ENCODE results near the gene CISD1. TPM values are rescaled to one million over a fixed set of nuclear protein-coding genes. Genes with fewer than 3 reads are reported as not detected.
A peak's percentile ranks its signal among the peaks of the same experiment; 100 is the strongest.

Gene CISD1
- total RNA-seq, 1 donor from 2014 or later: 182 TPM

DNA sequence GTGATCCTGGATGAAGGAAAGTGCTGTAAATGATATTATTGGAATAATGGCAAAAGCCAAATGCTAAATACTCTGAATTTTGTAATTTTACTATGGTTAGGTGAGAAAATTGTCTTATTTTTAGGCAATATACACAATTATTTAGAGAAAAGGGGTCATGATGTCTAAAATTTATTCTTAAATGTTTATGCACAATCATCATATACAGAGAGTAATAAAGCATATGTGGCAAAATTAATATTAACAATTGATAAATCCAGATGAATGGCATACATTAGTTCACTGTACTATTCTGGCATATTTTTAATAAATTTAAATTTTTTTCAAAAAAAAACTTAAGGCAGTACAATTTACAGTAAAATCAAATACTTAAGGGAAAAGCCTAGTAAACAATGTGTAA, 8.6 kb upstream of the CISD1 start:
- DNase-seq: no peak
- no peak for ATAC-seq
- intact Hi-C loops (cut with micrococcal nuclease): no loop called here

DNA sequence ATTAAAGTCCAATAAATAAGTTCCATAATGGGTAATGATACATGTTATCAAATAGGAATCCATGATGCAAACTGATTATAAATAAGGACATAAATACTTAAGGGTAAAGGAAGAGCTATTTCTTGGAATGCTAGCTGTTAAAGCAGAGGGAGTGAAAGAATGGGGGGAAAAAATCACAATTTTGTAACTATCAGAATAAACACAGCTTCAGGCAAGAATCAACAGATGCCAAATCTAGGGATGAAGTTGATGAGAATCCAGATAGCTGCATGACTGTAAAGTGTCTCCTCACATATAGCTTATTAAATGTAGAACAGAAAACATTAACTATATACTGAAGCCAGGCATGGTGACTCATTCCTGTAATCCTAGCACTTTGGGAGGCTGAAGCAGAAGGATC, 6.2 kb upstream of the CISD1 start:
- intact Hi-C loops (cut with micrococcal nuclease): no loop called here

DNA sequence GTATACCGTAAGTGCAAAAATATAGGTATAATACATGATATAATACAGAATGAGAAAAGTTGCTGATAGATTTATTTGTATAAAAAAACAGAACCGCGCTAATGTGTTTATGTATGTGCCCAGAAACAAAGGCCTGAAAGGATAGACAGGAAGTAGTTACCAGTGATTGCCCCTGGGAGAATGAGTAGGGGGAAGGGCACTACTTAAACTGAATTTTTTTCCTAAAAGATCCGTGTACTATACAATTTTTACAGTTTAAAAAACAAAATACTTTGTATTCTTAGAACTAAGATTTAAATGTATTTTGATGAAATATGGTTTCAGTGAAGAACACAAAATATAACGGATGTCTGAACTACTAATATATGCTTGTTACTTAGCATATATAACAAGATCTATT, 4.2 kb upstream of the CISD1 start:
- ATAC-seq (no peak), DNase-seq (no peak)
- intact Hi-C loops (cut with micrococcal nuclease): no loop called here

More for the DNA sequence above, 6.2 kb upstream of the CISD1 start:
- ATAC-seq (no peak), DNase-seq (no peak)

DNA sequence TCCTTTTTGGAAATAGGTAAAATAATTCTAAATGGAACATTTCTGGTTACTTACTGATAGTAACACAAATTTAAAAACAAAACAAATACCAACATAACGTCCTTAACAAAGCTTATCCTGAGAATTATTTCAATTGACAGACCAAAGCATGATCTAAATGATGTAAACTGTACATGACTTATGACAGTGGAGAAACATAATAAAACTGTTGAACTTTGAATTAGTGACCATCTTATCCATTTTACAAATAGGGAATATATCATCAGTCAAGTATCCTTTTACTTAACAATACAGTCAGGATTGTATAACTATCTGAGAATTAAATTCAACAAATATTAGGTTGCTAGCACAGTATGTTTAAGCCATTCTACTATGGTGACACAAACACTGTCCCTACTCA, 3.7 kb upstream of the CISD1 start:
- intact Hi-C loops (cut with micrococcal nuclease): no loop called here

DNA sequence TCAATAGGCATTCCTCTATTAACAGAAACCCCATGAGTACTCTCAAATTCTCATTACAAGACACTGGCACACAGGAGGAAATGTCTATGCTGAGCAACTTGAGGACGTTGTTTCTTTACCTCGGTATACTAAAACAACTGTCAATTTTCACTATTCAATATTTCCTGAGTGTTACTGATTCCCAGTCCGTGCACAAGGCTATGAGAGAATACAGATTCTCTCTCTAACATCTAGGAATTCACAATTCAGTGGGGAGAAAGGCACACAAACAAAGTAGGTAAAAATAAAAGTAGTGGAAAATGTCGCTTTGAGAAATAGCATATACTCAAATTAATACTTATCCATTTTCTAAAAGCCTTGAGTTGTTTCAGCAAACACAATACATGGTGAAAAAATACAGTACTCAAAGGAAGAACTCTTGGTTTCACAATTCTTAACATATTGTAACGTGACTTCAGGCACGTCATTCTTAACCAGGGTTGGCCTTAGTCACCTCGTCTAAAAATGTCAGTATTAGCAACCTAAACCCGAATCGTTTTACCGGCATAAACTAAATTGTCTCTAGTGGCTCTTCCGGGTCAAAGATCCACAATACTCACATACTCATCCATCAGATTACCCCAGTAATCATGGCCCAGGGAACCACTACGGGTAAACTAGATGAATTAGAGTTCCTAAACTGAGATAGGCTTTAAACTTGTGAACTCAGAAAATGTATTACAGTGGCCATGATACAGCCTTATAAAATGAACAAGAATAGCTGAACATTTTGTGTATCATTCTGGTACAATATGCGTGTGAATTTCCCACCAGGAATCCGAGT, 2.7 kb upstream of the CISD1 start:
- ATAC-seq (no peak), DNase-seq (no peak)
- intact Hi-C loops (cut with micrococcal nuclease): no loop called here

More for the DNA sequence above, 3.7 kb upstream of the CISD1 start:
- ATAC-seq (no peak), DNase-seq (no peak)

DNA sequence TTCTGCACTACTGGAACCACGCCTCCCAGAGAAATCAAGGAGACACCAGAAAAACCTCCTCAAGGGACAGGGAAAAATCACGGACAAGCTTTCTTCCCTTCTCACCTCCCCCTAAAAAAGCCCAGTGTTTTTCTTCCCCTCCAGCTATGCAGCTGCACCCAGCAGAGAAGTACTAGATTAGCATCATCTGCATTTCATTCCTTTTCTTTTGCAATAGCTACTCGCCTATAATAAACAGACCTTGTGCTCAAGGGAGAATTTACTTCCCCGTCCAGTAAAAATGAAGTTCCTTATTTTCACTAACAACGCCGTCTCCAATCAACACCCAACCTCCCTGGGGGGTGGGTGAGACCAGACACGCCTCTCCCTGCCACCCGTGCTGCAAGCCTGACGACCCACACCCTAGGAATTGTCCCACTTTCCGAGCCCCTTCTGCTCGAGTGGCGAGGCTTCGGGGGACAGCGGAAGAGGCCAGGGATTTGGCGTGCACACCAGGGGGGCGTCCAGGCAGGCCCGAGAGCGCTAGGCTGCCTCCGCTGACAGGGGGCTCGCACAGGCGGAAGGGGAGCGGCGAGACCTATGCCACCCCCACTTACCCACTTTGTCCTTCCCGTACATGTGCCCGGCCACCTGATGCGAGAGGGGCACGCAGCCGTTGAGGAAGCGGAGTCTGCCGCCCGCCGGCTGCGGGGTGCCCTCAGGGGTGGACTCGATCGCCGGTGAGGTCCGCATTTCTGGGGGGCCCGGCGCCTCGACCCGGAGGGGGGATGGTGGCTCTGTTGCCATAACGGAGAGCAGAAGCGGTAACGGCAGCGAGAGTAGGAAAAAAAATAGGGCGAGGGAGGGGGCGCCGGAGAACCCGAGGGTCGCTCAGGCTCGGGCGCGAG, 1.9 kb upstream of the CISD1 start:
- DNase-seq (peak; percentile 61), ATAC-seq (peak; percentile 5)
- intact Hi-C loops (cut with micrococcal nuclease): no loop called here

DNA sequence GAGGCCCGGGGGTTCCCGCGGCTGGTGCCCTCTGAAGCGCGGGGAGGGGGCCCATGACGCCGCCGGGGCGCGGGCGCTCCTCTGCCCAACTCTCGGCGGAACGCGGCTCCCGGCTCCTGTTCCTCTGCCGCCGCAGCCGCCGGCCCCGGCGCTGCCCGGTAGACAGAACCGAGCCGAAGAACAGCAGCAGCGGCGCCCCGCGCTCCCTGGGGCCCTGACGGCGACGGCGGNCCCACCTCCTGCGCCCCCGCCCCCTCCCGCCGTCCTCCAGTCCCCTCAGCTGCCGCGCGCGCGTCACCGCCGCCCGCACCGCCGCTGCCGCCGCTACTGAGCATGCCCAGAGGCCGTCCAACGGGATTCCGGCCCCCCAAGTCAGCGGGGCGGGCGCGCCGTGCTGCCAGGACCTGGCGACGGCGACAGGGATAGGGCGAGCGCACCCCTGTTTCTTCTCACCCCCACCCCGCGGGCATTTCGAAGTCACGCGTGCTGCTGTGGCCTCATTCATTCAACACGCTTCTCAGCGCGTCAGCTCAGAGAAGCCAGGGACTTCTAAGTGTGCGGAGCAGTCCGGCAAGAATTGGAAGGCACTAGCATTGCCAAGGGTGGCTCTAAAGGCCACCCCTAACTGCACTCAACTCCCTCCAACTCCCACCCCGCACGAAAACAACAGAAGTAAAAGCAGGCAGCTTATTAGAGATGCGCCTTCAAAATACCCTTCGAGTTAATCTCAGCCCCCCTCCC, 1.1 kb upstream of the CISD1 start, which contains the start of gene IPMK:
Gene IPMK (minus strand): TSS at position 182 of the 741 bp plus-strand sequence. CDS start 283 bp downstream, outside the sequence.
- ATAC-seq (peak; percentile 89), DNase-seq (peak; percentile 98)
- intact Hi-C loops (cut with micrococcal nuclease): no loop called here

DNA sequence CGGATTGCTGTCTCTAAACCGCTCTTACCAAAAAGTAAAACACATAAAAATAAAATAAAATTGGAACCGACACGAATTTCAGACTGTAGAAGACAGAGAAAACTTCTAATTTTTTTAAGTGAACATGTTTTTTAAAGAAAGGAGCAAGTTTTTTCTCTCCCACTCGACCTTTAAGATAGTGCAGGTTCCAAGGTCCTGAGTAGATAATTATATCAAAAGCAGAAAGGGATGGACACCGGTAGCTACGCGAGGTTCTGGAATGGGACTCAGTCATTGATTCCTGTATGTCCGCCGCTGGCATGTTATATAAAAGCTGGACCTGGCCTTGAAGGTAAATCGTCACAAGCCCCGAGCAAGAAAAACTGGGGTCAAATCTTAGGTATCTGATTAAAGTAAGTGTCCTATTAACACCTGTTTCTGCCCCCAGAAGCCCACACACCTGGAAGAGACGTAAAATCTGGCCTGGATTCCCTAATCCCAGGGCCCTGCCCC, 462 bp upstream of the CISD1 start:
- intact Hi-C loops (cut with micrococcal nuclease): no loop called here

DNA sequence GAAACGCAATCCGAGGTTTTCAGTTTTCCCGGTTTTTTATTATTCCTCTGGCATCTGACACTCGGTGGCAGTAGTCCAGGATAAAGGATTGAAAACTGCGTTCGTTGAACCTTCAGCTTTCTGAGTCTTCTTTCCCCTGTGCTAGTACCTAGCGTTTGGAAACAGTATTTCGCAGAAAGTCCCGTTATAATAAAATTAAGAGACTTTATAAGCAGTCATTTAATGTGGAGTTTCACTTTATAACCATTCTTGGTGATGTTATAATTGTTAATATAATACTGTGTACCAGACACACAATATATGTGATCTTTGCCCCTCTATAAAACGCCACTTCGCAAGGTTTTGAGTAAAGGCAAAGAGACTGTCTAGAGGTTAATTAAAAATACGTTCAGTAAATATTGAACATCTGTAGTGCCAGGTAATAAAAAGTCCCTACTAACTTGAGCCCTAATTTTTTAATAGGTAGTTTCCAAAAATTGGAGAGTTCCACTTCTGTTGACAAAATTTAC, 874 bp downstream of the CISD1 start:
- intact Hi-C loops (cut with micrococcal nuclease): no loop called here
- DNase-seq (no peak), ATAC-seq (no peak)

More for the DNA sequence above, 462 bp upstream of the CISD1 start:
- ATAC-seq: peak; percentile 1
- DNase-seq: no peak

DNA sequence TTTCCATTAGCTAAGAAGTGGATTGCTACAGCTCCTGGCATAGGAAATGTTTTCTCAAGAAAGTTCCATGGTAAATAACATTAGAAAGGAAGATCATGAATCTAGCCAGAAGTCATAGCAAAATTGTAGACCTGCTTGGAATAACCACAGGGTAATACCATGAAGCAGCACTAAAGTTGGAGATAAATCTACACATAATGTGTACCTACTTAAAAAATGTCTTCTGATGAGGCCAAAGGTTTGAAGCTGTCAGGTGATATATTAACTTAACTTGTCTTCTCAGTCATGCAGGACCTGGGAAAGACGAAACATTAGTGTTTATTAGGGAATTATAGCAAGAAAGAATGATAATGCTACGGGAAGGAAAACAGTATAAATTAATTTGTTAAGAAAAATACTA, 6.3 kb downstream of the CISD1 start:
- no peak for DNase-seq
- intact Hi-C loops (cut with micrococcal nuclease): no loop called here
- no peak for ATAC-seq

DNA sequence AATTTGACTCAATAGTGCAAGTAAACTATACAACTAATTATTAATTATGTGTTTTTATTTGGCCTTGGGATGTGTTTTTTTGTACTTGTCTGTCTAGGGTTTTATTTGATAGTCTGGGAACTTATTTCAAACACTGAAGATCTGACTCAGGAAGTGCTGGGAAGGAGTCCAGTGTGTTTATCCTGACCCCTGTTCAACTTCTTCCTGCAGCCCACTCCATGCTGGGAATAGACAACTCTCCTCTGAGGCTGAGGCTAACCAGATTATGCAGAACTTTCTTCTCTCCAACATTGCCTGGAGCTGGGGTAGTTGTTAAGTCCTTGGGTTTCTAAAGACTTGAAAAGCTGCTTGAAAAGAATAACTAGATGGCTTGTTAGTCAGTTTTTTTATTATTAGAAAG, 6.9 kb downstream of the CISD1 start:
- intact Hi-C loops (cut with micrococcal nuclease): no loop called here
- DNase-seq (no peak), ATAC-seq (peak; percentile 52)

DNA sequence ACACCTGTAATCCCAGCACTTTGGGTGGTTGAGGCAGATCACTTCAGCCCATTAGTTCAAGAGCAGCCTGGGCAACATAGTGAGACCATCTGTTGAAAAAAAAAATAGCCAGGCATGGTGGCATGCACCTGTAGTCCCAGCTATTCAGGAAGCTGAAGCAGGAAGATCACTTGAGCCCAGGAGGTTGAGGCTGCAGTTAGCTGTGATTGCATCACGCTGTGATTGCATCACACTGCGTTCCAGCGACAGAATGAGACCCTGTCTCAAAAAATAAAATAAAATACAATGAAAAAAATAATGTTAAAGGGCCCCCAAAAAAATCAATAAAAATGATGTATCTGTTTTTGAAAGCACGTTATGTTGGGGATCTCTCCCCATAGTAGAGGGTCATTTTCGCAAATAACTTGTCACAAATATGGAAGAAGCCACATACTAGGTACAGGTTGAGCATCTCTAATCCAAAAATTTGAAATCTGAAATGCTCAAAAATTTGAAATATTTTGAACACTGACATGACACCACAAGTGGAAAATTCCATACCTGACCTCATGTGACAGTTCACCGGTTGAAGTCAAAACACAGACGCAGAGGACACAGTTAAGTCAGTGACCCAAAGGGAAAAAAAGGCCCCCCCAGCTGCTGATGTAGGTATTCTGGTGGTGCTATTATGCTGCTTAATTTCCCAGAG, 9.5 kb downstream of the CISD1 start:
- intact Hi-C loops (cut with micrococcal nuclease): no loop called here
- DNase-seq (no peak), ATAC-seq (no peak)

DNA sequence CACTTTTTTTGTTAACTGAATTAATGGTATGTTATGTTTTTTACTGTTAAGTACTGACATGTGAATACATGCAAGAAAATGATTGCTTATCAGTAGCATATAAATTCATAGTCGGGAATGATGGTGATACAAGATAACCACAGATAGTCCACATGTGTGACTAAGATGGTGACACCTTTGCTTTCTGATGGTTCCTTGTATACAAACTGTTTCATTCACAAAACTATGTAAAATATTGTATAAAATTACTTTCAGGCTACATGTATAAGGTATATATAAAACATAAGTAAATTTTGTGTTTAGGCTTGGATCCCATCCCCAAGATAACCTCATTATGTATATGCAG, 10.0 kb downstream of the CISD1 start:
- no peak for ATAC-seq
- intact Hi-C loops (cut with micrococcal nuclease): no loop called here
- no peak for DNase-seq

DNA sequence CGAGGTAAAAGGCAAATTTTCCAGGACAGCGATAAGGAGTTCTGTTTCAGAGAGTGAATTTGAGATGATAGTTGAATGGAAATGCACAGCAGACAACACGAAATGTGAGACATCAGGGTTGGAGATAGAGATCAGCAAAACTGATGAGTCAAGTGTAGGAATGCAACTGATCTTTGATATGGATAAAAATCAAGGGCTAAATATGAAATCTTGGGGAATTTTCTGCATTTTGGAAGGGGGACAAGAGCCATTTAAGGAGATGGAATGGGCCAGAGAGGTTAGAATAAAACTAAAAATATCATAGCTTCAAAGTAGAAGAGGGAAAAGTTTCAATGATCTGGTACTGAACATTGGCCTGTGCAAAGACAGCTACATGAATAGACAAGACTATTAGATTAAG, 11.5 kb downstream of the CISD1 start:
- intact Hi-C loops (cut with micrococcal nuclease): no loop called here
- ATAC-seq (no peak), DNase-seq (no peak)

DNA sequence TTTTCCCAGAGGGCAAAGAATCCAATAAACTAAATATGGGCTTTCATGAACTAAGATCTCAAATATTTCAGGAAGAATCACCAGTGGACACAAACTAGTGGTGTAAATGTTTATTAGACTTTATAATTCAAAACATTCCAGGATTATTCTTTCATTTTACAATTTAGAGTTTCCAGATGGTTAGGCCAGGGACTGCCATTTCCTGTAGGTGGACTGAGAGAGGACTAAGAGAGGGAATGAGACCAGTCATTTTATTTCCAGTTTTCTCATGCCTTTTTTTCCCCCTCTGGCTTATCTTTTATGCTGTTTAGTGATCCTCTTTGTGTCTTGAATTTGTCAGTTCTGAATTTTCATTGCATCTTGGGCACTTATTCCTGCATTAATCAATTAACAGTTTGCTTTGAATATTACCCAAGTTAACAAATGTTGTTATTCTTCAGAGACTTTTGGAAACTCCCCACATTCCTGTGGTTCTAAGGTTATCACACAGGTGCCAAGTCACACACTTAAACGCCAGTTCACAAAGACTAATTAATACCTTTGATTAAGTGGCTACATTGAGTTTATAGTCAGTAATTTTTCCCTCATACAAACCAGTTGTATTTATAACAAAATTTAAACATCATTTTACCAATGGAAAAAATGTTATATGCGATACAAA, 12.3 kb downstream of the CISD1 start:
- DNase-seq (no peak), ATAC-seq (no peak)
- intact Hi-C loops (cut with micrococcal nuclease): no loop called here

DNA sequence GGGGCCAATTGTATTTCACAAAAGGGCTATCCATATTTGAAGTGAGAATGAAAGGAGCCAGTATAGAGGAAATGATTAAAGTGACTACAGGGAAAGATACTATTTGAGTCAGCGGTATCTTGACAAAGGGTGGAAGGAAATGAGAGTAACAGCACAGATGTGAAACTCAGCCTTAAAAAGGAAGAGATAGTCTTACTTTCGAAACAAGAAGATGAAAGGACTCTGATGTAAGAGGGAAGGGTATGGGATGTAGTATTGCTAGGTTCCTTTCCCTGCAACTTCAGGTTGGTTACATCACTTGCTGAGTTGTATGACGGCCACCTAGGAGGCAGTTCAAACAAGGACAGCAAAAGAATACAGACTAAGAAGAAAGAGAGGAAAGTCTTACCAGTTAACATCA, 13.7 kb downstream of the CISD1 start:
- peak; percentile 60 for ATAC-seq

DNA sequence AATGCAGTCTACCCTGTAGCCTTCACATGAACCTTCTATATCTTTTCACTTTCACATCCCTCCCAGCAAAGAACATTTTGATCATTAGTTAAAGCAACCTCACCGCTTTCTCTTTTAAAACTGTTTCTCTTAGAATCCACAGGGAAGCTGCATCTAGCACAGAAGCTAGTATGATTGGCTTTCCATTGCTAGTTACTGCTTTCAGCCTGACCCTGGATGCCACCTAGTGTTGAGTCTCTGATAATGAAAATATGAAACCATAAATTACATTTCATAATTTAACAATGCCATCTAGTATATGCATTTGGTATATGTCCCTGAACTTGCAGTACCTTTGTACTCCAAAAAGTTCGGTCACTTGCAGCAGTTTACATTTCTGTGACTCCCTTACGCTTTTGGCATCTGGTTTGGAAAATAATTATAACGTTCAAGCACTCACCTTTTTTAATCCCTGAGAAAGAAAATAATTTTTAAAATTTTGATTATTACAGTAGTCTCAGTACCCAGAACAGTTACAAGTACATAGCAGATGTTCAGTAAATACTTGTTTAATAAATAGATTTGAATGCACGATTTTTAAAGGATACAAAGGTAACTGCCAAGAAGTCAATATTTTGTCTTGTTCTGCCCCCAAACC, 22.7 kb downstream of the CISD1 start:
- no peak for DNase-seq
- peak; percentile 60 for ATAC-seq
- intact Hi-C loops (cut with micrococcal nuclease): loop anchor here (2.0 kb wide), 1 partner anchor 113 kb away; no protein-coding TSS in a partner anchor

More for the DNA sequence above, 13.7 kb downstream of the CISD1 start:
- DNase-seq: no peak
- intact Hi-C loops (cut with micrococcal nuclease): no loop called here

DNA sequence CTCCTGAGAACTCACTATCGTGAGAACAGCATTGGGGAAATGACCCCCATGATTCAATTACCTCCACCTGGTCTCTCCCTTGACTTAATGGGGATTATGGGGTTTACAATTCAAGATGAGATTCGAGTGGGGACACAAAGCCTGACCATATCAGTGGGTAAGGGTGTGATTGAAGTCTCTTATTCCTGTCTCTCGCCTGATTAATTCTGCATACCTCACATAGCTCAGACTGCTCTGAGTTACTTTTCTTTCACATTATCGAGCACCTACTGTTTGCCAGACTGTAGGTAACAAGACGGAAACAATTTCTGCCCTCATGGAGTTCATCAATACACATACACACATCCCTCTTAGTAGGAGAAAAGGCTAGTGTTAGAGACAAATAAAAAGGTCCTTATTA, 25.0 kb downstream of the CISD1 start:
- no peak for DNase-seq
- no peak for ATAC-seq
- intact Hi-C loops (cut with micrococcal nuclease): no loop called here
